ENCODE data around the gene CASKIN1. TPM values are rescaled to one million over a fixed set of nuclear protein-coding genes. Genes with fewer than 3 reads are reported as not detected.

The CASKIN1 gene
- total RNA-seq, 3 donors from 2014 or later (not counting 1 experiment from before 2014, with no cell fraction given): not detected

DNA sequence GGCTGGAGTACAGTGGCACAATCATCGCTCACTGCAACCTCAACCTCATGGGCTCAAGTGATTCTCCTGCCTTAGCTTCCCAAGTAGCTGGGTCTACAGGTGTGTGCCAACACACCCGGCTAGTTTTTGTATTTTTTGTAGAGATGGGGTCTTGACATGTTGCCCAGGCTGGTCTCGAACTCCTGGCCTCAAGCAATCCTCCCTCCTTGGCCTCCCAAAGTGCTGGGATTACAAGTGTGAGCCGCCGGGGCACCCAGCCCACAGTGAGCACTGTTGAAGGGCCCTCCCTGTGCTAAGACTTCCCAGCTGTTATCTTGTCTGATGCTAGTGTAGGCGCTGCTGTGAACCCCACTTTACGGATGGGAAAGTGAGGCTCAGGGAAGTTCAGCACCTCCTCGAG, 8.0 kb downstream of the CASKIN1 start:
- TF ChIP-seq, protein P1, sequence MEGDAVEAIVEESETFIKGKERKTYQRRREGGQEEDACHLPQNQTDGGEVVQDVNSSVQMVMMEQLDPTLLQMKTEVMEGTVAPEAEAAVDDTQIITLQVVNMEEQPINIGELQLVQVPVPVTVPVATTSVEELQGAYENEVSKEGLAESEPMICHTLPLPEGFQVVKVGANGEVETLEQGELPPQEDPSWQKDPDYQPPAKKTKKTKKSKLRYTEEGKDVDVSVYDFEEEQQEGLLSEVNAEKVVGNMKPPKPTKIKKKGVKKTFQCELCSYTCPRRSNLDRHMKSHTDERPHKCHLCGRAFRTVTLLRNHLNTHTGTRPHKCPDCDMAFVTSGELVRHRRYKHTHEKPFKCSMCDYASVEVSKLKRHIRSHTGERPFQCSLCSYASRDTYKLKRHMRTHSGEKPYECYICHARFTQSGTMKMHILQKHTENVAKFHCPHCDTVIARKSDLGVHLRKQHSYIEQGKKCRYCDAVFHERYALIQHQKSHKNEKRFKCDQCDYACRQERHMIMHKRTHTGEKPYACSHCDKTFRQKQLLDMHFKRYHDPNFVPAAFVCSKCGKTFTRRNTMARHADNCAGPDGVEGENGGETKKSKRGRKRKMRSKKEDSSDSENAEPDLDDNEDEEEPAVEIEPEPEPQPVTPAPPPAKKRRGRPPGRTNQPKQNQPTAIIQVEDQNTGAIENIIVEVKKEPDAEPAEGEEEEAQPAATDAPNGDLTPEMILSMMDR (IDR thresholded peaks at IDR 0.05): no peak
- WGBS (ENCODE audit: insufficient coverage): 93% methylated on average over 8 of the region's 8 CpGs
- no peaks in the 10 kb centered on the region for H3K4me1 Mint-ChIP-seq
- no peaks in the 10 kb centered on the region for H3K36me3 ChIP-seq (ENCODE audit: control insufficient read depth, insufficient read depth, low read length)
- DNase-seq: no peak
- no peaks in the 10 kb centered on the region for H3K27me3 Mint-ChIP-seq (ENCODE audit: low read depth in 2 of 2)
- no peaks in the 10 kb centered on the region for H3K27me3 ChIP-seq (ENCODE audit: control insufficient read depth, insufficient read depth, low read length)
- H3K9me3 Mint-ChIP-seq: no peaks in the 10 kb centered on the region
- no peaks in the 10 kb centered on the region for H3K4me1 ChIP-seq (ENCODE audit: control insufficient read depth, insufficient read depth, low read length)
- no peak overlapping the region for H3K4me3 ChIP-seq (ENCODE audit: low read length)
- H3K9me3 ChIP-seq (ENCODE audit: control insufficient read depth, insufficient read depth, low read length): no peaks in the 10 kb centered on the region
- ATAC-seq: no peak
- H3K27ac ChIP-seq (ENCODE audit: low read length): no peak overlapping the region
- H3K27ac Mint-ChIP-seq: no peak overlapping the region
- H3K36me3 Mint-ChIP-seq: no peaks in the 10 kb centered on the region
- H3K4me3 Mint-ChIP-seq: no peak overlapping the region
- intact Hi-C loops (cut with micrococcal nuclease): no loop called here

DNA sequence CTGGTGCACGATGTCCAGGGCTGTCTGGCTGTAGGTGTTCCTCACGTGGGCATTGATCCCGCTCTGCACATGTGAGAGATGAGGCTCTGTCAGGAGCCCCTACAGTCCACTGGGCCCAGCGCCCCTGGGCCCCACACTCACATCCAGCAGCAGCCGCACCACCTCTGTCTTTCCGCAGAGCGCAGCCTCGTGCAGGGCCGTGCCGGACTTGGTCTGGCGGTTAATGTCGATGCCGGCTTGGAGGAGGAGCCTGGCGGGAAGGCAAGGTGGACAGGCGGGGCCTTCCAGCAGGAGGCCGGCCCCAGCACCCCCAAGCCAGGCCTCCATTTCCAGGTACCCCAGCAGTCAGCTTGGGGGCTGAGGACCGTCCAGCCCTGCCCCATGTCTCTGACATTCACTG, 9.2 kb downstream of the CASKIN1 start:
- Mint-ChIP-seq H3K4me3 (no peak overlapping the region), H3K36me3 (no peaks in the 10 kb centered on the region), H3K27ac (no peak overlapping the region), H3K27me3 (ENCODE audit: low read depth in 2 of 2) (no peaks in the 10 kb centered on the region), H3K4me1 (peaks cover 0 to 3% of the 10 kb centered on the region in 2 donors), H3K9me3 (no peaks in the 10 kb centered on the region)
- ATAC-seq (no peak), DNase-seq (no peak)
- TF ChIP-seq, protein P1 (IDR thresholded peaks at IDR 0.05): no peak
- no peak overlapping the region for H3K4me3 ChIP-seq (ENCODE audit: low read length)
- no peaks in the 10 kb centered on the region for H3K9me3 ChIP-seq (ENCODE audit: control insufficient read depth, insufficient read depth, low read length)
- whole genome bisulfite sequencing (ENCODE audit: insufficient coverage): 88% methylated on average over 17 of the region's 17 CpGs
- H3K36me3 ChIP-seq (ENCODE audit: control insufficient read depth, insufficient read depth, low read length): no peaks in the 10 kb centered on the region
- H3K27ac ChIP-seq (ENCODE audit: low read length): no peak overlapping the region
- intact Hi-C loops (cut with micrococcal nuclease): no loop called here
- no peaks in the 10 kb centered on the region for H3K27me3 ChIP-seq (ENCODE audit: control insufficient read depth, insufficient read depth, low read length)
- no peaks in the 10 kb centered on the region for H3K4me1 ChIP-seq (ENCODE audit: control insufficient read depth, insufficient read depth, low read length)

GRCh38 chr16:2186505-2186904, 9.9 kb downstream of the CASKIN1 start:
- Histone ChIP-seq H3K4me3 (ENCODE audit: low read length) (no peak overlapping the region), H3K9me3 (ENCODE audit: control insufficient read depth, insufficient read depth, low read length) (no peaks in the 10 kb centered on the region), H3K4me1 (ENCODE audit: control insufficient read depth, insufficient read depth, low read length) (no peaks in the 10 kb centered on the region), H3K27me3 (ENCODE audit: control insufficient read depth, insufficient read depth, low read length) (no peaks in the 10 kb centered on the region), H3K27ac (ENCODE audit: low read length) (no peak overlapping the region), H3K36me3 (ENCODE audit: control insufficient read depth, insufficient read depth, low read length) (no peaks in the 10 kb centered on the region)
- intact Hi-C loops (cut with micrococcal nuclease): no loop called here
- TF ChIP-seq, protein P1 (IDR thresholded peaks at IDR 0.05): no peak
- Mint-ChIP-seq H3K9me3 (no peaks in the 10 kb centered on the region), H3K27ac (no peak overlapping the region), H3K27me3 (ENCODE audit: low read depth in 2 of 2) (no peaks in the 10 kb centered on the region), H3K4me3 (no peak overlapping the region), H3K36me3 (no peaks in the 10 kb centered on the region), H3K4me1 (peaks cover 0 to 6% of the 10 kb centered on the region in 2 donors)
- 93% methylated on average over 20 of the region's 20 CpGs for WGBS (ENCODE audit: insufficient coverage)
- DNase-seq (no peak), ATAC-seq (no peak)

- WGBS (ENCODE audit: insufficient coverage): 90% methylated on average over 13 of the region's 13 CpGs
- intact Hi-C loops (cut with micrococcal nuclease): no loop called here
- no peaks in the 10 kb centered on the region for H3K4me1 ChIP-seq (ENCODE audit: control insufficient read depth, insufficient read depth, low read length)
- H3K27me3 Mint-ChIP-seq (ENCODE audit: low read depth in 2 of 2): no peaks in the 10 kb centered on the region
- no peak for DNase-seq
- TF ChIP-seq, protein P1 (IDR thresholded peaks at IDR 0.05): no peak
- no peak for ATAC-seq
- no peaks in the 10 kb centered on the region for H3K27me3 ChIP-seq (ENCODE audit: control insufficient read depth, insufficient read depth, low read length)
- H3K4me3 Mint-ChIP-seq: no peak overlapping the region
- no peaks in the 10 kb centered on the region for H3K36me3 Mint-ChIP-seq
- no peaks in the 10 kb centered on the region for H3K9me3 ChIP-seq (ENCODE audit: control insufficient read depth, insufficient read depth, low read length)
- H3K4me3 ChIP-seq (ENCODE audit: low read length): no peak overlapping the region
- H3K27ac ChIP-seq (ENCODE audit: low read length): no peak overlapping the region
- no peak overlapping the region for H3K27ac Mint-ChIP-seq
- H3K4me1 Mint-ChIP-seq: peaks cover 0 to 6% of the 10 kb centered on the region in 2 donors
- no peaks in the 10 kb centered on the region for H3K9me3 Mint-ChIP-seq
- H3K36me3 ChIP-seq (ENCODE audit: control insufficient read depth, insufficient read depth, low read length): no peaks in the 10 kb centered on the region
These were observed 10.3 kb downstream of the CASKIN1 start for GRCh38 chr16:2186064-2186463.

All from natural killer cell (primary cell).